Left ventricle myocardium inferior (tissue), 1 donor: ENCODE results near the gene TEX51. TPM values are rescaled to one million over a fixed set of nuclear protein-coding genes. Genes with fewer than 3 reads are reported as not detected.

Experiments
- DNase-seq: peaks from one replicate; pipeline ENCODE4 v3.0.0-alpha.2; 2020
- H3K27ac ChIP-seq: fragments of 200-600 bp; replicated peaks from 2 replicates; pipeline ENCODE4 v1.8.0; 2021
- H3K27me3 ChIP-seq: fragments of 200-600 bp; 2 replicates; pipeline ENCODE4 v1.8.0; 2021; ENCODE audit warnings: low read depth
- H3K36me3 ChIP-seq: fragments of 200-600 bp; 2 replicates; pipeline ENCODE4 v1.8.0; 2021
- H3K4me1 ChIP-seq: fragments of 200-600 bp; 2 replicates; pipeline ENCODE4 v1.8.0; 2021
- H3K4me3 ChIP-seq: fragments of 200-600 bp; 2 replicates; pipeline ENCODE4 v1.8.0; 2021; ENCODE audit warnings: mild to moderate bottlenecking, moderate library complexity
- H3K9me3 ChIP-seq: fragments of 200-600 bp; replicated peaks from 2 replicates; pipeline ENCODE4 v1.8.0; 2021
- intact Hi-C: fragments of 100-400 bp; cut with micrococcal nuclease; formaldehyde crosslinking; loops from one replicate; pipeline ENCODE4 v1.11.0; 2022
- total RNA-seq: library from RNA; stranded (reverse); fragmentation: NEBNext Ultra II Directional; extraction: Animal tissue kit (Norgen Biotek cat#: 25700); gene quantifications from one replicate; pipeline ENCODE4 v1.2.1, GENCODE V29; 2021
- TF ChIP-seq, protein P1 (sequence below): fragments of 200-600 bp; IDR thresholded peaks from 2 replicates; pipeline ENCODE4 v1.8.0; 2021; ENCODE audit warnings: antibody characterized with exemption, mild to moderate bottlenecking, borderline replicate concordance
- donor health status: DM: no; HTN: yes; CAD: no; lungs with severe emphysema.

The TEX51 gene
- total RNA-seq, 1 donor from 2014 or later, result not detected

GRCh38 chr2:126890551-126891450, 7.9 kb upstream of the TEX51 start:
- no peaks in the 10 kb centered on the region for H3K36me3 ChIP-seq
- no peak overlapping the region for H3K27ac ChIP-seq
- H3K9me3 ChIP-seq, result no peaks in the 10 kb centered on the region
- intact Hi-C loops, result no loop called here
- H3K4me1 ChIP-seq, result peaks cover 8% of the 10 kb centered on the region
- TF ChIP-seq, protein P1, sequence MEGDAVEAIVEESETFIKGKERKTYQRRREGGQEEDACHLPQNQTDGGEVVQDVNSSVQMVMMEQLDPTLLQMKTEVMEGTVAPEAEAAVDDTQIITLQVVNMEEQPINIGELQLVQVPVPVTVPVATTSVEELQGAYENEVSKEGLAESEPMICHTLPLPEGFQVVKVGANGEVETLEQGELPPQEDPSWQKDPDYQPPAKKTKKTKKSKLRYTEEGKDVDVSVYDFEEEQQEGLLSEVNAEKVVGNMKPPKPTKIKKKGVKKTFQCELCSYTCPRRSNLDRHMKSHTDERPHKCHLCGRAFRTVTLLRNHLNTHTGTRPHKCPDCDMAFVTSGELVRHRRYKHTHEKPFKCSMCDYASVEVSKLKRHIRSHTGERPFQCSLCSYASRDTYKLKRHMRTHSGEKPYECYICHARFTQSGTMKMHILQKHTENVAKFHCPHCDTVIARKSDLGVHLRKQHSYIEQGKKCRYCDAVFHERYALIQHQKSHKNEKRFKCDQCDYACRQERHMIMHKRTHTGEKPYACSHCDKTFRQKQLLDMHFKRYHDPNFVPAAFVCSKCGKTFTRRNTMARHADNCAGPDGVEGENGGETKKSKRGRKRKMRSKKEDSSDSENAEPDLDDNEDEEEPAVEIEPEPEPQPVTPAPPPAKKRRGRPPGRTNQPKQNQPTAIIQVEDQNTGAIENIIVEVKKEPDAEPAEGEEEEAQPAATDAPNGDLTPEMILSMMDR, result no peak
- peaks cover 37% of the 10 kb centered on the region for H3K27me3 ChIP-seq
- H3K4me3 ChIP-seq, result no peak overlapping the region
- no peak for DNase-seq

DNA sequence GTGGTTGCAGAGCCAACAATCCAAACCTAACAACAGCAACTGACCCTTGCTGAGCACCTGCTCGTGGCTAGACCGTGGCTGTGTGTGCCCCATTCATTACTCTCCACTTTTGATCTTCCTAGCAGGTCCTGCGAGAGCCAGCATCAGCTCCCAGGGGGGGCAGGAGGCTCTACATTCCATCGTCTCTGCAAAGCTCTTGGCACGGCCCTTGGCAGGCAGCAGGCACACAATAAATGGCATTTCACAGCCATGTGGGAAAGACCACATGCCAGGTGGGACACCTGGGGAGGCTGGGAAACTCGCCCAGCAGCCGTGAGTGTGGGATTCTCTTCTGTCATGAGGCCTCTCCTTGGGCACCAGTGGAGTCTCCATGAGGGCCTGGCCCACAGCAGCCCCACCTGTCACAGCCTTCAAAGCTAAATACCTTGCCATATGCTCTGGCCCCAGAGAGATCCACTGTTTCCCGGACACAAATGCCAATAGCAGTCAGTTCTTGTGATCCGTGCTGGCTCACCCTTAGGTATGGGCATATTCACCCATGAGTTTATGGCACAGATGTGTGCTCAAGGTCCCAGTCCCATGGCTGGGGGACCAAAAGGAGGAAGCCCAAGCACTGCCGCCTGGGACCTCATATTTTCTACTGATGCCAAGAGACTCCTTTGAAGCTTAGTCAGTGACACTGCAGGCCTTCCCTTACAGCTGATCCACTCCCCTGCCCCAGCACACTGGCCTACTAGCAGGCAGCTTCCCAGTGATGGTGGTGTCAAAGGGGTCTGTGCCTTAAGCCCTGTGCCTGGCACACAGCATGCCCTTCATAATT, 6.8 kb upstream of the TEX51 start:
- Histone ChIP-seq H3K27me3 (peaks cover 26% of the 10 kb centered on the region), H3K27ac (no peak overlapping the region), H3K36me3 (no peaks in the 10 kb centered on the region), H3K9me3 (no peaks in the 10 kb centered on the region), H3K4me1 (no peaks in the 10 kb centered on the region), H3K4me3 (no peak overlapping the region)
- DNase-seq, result no peak
- intact Hi-C loops, result no loop called here
- TF ChIP-seq, protein P1, result no peak

DNA sequence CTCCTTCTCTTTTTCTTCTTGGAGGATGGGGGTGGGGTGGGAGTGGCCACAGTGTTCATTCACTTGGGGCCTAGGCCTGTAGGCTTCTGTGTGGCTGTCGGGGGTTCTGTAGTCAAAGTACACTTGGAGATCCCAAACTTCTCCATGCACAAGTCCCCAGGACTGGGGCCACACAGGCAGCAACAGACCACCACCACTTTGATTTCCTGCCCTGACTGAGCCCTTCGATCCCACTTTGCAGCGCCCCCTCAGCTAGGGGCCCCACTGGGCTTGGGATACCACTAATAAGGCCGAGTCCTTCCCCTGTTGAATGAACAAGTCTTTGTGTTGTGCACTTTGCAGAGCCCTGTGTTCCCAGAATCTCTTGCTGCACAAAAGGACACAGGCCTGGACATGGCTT, 5.5 kb upstream of the TEX51 start:
- no peak overlapping the region for H3K4me3 ChIP-seq

GRCh38 chr2:126893606-126894005, 5.1 kb upstream of the TEX51 start:
- no peaks in the 10 kb centered on the region for H3K9me3 ChIP-seq
- H3K36me3 ChIP-seq, result no peaks in the 10 kb centered on the region
- H3K4me1 ChIP-seq, result no peaks in the 10 kb centered on the region
- TF ChIP-seq, protein P1, result no peak
- no peak overlapping the region for H3K4me3 ChIP-seq
- H3K27me3 ChIP-seq, result peaks cover 17% of the 10 kb centered on the region
- intact Hi-C loops, result no loop called here
- H3K27ac ChIP-seq, result no peak overlapping the region
- no peak for DNase-seq

More for the DNA sequence above, 5.5 kb upstream of the TEX51 start:
- DNase-seq, result no peak
- TF ChIP-seq, protein P1, result no peak
- Histone ChIP-seq H3K9me3 (no peaks in the 10 kb centered on the region), H3K36me3 (no peaks in the 10 kb centered on the region), H3K4me1 (no peaks in the 10 kb centered on the region), H3K27me3 (peaks cover 21% of the 10 kb centered on the region), H3K27ac (no peak overlapping the region)
- intact Hi-C loops, result no loop called here

DNA sequence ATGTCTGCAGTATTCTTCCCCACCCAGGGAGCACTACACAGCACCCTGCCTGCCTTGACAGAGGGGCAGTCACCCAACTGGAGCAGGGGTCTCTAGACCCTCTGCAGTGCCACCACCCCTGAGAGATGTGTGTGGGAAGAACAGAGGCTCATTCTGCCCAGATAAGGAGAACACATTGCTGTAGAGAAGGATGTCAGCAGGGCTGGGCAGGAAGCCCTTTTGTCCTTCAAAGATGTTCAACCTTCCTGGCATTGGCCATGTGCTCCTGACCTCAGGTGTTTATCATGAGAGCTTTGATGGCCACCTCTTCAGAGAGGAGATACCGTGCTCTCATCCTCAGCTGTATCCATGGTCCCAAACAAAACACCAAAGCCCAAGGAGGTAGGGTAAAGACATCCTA, 4.6 kb upstream of the TEX51 start:
- intact Hi-C loops, result no loop called here
- Histone ChIP-seq H3K36me3 (no peaks in the 10 kb centered on the region), H3K27ac (no peak overlapping the region), H3K4me3 (no peak overlapping the region), H3K27me3 (peaks cover 12% of the 10 kb centered on the region), H3K9me3 (no peaks in the 10 kb centered on the region), H3K4me1 (no peaks in the 10 kb centered on the region)
- DNase-seq, result no peak
- TF ChIP-seq, protein P1, result no peak
